GM19240 (cell line): ENCODE measurements around the gene SECTM1.

Experiments used
- DNase-seq: peaks from one replicate; pipeline ENCODE4 v3.0.0; 2011; ENCODE audit warnings: low spot score; ENCODE audit not compliant: insufficient read length

The SECTM1 gene

GRCh38 chr17:82315703-82316358 lies 17.7 kb downstream of the SECTM1 start:
- DNase-seq = no peak

- no peak for DNase-seq
These were observed 18.6 kb downstream of the SECTM1 start for GRCh38 chr17:82314727-82315605.

- DNase-seq = no peak
These were observed 19.4 kb downstream of the SECTM1 start for GRCh38 chr17:82314012-82314726.

- DNase-seq = no peak
These were observed 20.2 kb downstream of the SECTM1 start for GRCh38 chr17:82313195-82314011.

- no peak for DNase-seq
These were observed 21.6 kb downstream of the SECTM1 start for GRCh38 chr17:82311971-82312370.

GRCh38 chr17:82310877-82311276 lies 22.7 kb downstream of the SECTM1 start:
- no peak for DNase-seq

- DNase-seq = no peak
These were observed 23.7 kb downstream of the SECTM1 start for GRCh38 chr17:82309656-82310570.

- DNase-seq = no peak
These were observed 27.8 kb downstream of the SECTM1 start for GRCh38 chr17:82305727-82306300.

- no peak for DNase-seq
These were observed 28.5 kb downstream of the SECTM1 start for GRCh38 chr17:82304826-82305726.

- no peak for DNase-seq
These were observed 29.4 kb downstream of the SECTM1 start for GRCh38 chr17:82303944-82304808.

GRCh38 chr17:82302991-82303943 lies 30.3 kb downstream of the SECTM1 start:
- DNase-seq = no peak

- no peak for DNase-seq
These were observed 31.0 kb downstream of the SECTM1 start for GRCh38 chr17:82302568-82302963.

GRCh38 chr17:82301916-82302567 lies 31.5 kb downstream of the SECTM1 start:
- peak; percentile 54 for DNase-seq

- no peak for DNase-seq
These were observed 32.2 kb downstream of the SECTM1 start for GRCh38 chr17:82301300-82301915.

- no peak for DNase-seq
These were observed 32.8 kb downstream of the SECTM1 start for GRCh38 chr17:82300707-82301270.
